22Rv1 (cell line): Measurements from ENCODE around the gene PLEKHN1.

Experiments
- CTCF ChIP-seq: fragments of 450-650 bp; IDR thresholded peaks from 2 replicates; pipeline ENCODE4 v1.5.1; 2017; ENCODE audit warnings: mild to moderate bottlenecking
- ZFX ChIP-seq: fragments of 450-650 bp; IDR thresholded peaks from 2 replicates; pipeline ENCODE4 v1.6.1; 2017; ENCODE audit warnings: antibody characterized with exemption, borderline replicate concordance

GRCh38 chr1:1014799-1015681 is 48.8 kb downstream of the PLEKHN1 start:
- peak; percentile 36 for TF ChIP-seq CTCF
- no peak for TF ChIP-seq ZFX
